SK-N-SH (cell line): ENCODE measurements around the gene CRMP1.

Source experiments
- CTCF ChIP-seq: fragments of 200-600 bp; sonication (generic); IDR thresholded peaks from 2 replicates; pipeline ENCODE4 v1.6.1; 2017; ENCODE audit warnings: antibody characterized with exemption, mild to moderate bottlenecking, moderate library complexity
- EZH2phosphoT487 ChIP-seq: fragments of 200-600 bp; sonication (generic); IDR thresholded peaks from 2 replicates; pipeline ENCODE4 v1.6.1; 2017; ENCODE audit warnings: low read depth, mixed run types, mild to moderate bottlenecking, antibody characterized with exemption, moderate library complexity, borderline replicate concordance
- JUND ChIP-seq: IDR thresholded peaks from 2 replicates; pipeline ENCODE4 v1.4.0; 2012
- MXI1 ChIP-seq: IDR thresholded peaks from 2 replicates; pipeline ENCODE4 v1.6.1; 2012; ENCODE audit warnings: mild to moderate bottlenecking, low read depth, low read length, improper control_type of control experiment
- RAD21 ChIP-seq: IDR thresholded peaks from 2 replicates; pipeline ENCODE4 v1.6.1; 2012; ENCODE audit warnings: mild to moderate bottlenecking, low read length
- REST ChIP-seq: IDR thresholded peaks from 2 replicates; pipeline ENCODE4 v1.6.1; 2012; ENCODE audit warnings: mild to moderate bottlenecking, low read depth, low read length, moderate library complexity
- TEAD4 ChIP-seq: IDR thresholded peaks from 2 replicates; pipeline ENCODE4 v1.4.0; 2012; ENCODE audit warnings: mild to moderate bottlenecking, borderline replicate concordance; ENCODE audit not compliant: insufficient read depth

- TF ChIP-seq JUND: no peak
- no peak for TF ChIP-seq CTCF
- TF ChIP-seq EZH2phosphoT487: no peak
- TF ChIP-seq MXI1: no peak
- no peak for TF ChIP-seq TEAD4
- no peak for TF ChIP-seq RAD21
- TF ChIP-seq REST: no peak
These were observed 4.8 kb upstream of the CRMP1 start for GRCh38 chr4:5897674-5898073.
